Activated naive CD4-positive, alpha-beta T cell treated with anti-CD3 and anti-CD28 coated beads for 36 hours (primary cell): ENCODE data around the gene APOL2. TPM values are rescaled to one million over a fixed set of nuclear protein-coding genes. Genes with fewer than 3 reads are reported as not detected.
"Not testable (repeated sequence)": the region's sequence is repeated elsewhere in the genome, so short reads cannot be mapped to it uniquely, and the experiment has no call there.

ENCODE experiments used
- CTCF ChIA-PET: fragments of 350-600 bp; sonication (Branson Sonifier 250); formaldehyde crosslinking; loops from one replicate; lab custom pipeline; 2021; ENCODE audit warnings: antibody characterized with exemption; lab: Charles Lee
- DNase-seq: peaks from one replicate; pipeline ENCODE4 v3.0.0-alpha.2; 2020
- H3K27ac Mint-ChIP-seq: one replicate; pipeline ENCODE4 v1.8.0; 2021; ENCODE audit warnings: mild to moderate bottlenecking, mixed read lengths
- H3K27me3 Mint-ChIP-seq: one replicate; pipeline ENCODE4 v1.8.0; 2021; ENCODE audit warnings: low read depth, mixed read lengths
- H3K36me3 Mint-ChIP-seq: one replicate; pipeline ENCODE4 v1.8.0; 2021; ENCODE audit warnings: low read depth, mixed read lengths
- H3K4me1 Mint-ChIP-seq: one replicate; pipeline ENCODE4 v1.8.0; 2021; ENCODE audit warnings: low read depth, mixed read lengths
- H3K4me3 Mint-ChIP-seq: one replicate; pipeline ENCODE4 v1.8.0; 2021; ENCODE audit warnings: mild to moderate bottlenecking, moderate library complexity, mixed read lengths
- H3K9me3 Mint-ChIP-seq: one replicate; pipeline ENCODE4 v1.8.0; 2021; ENCODE audit warnings: mixed read lengths
- intact Hi-C: fragments of 100-400 bp; cut with micrococcal nuclease; formaldehyde crosslinking; loops from one replicate; pipeline ENCODE4 v1.15.1; 2023
- total RNA-seq, 2 experiments: library from RNA; stranded (reverse); gene quantifications; one replicate each; pipeline ENCODE4 v1.2.3, GENCODE V29; 2021

Gene APOL2
- total RNA-seq, 2 experiments from 2014 or later: 53.8 to 55.0 TPM

DNA sequence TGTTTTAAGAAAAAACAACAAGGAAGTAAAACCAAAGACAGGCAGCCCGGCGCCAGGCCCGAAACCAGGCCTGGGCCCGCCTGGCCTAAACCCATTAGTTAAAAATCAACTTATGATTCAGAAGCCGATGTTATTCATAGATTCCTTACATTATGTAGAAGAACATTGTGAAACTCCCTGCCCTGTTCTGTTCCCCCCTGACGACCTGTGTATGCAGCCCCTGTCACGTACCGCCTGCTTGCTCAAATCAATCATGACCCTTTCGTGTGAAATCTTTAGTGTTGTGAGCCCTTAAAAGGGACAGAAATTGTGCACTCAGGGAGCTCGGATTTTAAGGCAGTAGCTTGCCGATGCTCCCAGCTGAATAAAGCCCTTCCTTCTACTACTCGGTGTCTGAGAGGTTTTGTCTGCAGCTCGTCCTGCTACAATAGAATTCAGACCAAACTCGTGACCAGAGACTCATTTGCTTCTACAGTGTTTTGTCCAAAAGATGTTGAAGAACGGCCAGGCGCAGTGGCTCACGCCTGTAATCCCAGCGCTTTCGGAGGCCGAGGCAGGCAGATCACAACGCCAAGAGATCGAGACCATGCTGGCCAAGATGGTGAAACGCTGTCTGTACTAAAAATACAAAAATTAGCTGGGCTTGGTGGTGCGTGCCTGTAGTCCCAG lies 11.1 kb upstream of the APOL2 start:
- H3K27me3 Mint-ChIP-seq, DNase-seq, H3K27ac Mint-ChIP-seq, H3K9me3 Mint-ChIP-seq, intact Hi-C loops, H3K36me3 Mint-ChIP-seq, H3K4me3 Mint-ChIP-seq: not testable (repeated sequence)
- peaks cover 32% of the 10 kb centered on the region for H3K4me1 Mint-ChIP-seq
- CTCF ChIA-PET: interaction anchor here (3.3 kb wide), 1 partner anchor 11 kb away, joined by 16 read pairs; the partner anchor contains the start of gene APOL2

DNA sequence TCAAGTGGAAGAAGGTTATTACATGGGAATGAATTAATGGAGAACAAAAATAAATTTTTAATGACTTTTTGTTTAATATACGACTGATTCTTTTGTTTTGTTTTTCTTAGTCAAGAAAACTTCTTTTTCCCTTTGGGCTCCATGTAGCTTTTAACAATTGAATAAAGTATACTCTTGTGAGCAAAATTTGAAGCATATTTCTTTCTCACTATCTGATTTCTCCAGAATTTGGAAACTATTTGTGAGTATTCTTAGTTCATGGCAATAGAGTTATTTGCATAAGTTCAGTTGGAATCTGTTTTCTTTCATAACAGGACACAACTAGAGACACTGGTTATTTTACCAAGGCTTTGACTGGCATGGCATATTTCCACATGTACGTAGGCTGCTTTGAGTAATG lies 9.8 kb upstream of the APOL2 start:
- H3K4me3 Mint-ChIP-seq: no peak overlapping the region
- H3K9me3 Mint-ChIP-seq: peaks cover 9% of the 10 kb centered on the region
- CTCF ChIA-PET: interaction anchor here (0.6 to 3.3 kb wide), 2 partner anchors 9 to 280 kb away, joined by 3 to 16 read pairs; partner anchors contain the start of gene APOL2
- intact Hi-C loops: no loop called here
- no peak overlapping the region for H3K27ac Mint-ChIP-seq
- no peaks in the 10 kb centered on the region for H3K27me3 Mint-ChIP-seq
- peaks cover 19% of the 10 kb centered on the region for H3K4me1 Mint-ChIP-seq
- no peak for DNase-seq
- peaks cover 3% of the 10 kb centered on the region for H3K36me3 Mint-ChIP-seq

GRCh38 chr22:36247955-36248354 lies 8.6 kb upstream of the APOL2 start:
- Mint-ChIP-seq H3K36me3 (no peaks in the 10 kb centered on the region), H3K27ac (no peak overlapping the region), H3K4me1 (peaks cover 9% of the 10 kb centered on the region), H3K9me3 (peaks cover 9% of the 10 kb centered on the region), H3K27me3 (no peaks in the 10 kb centered on the region), H3K4me3 (no peak overlapping the region)
- no peak for DNase-seq
- CTCF ChIA-PET: interaction anchor here (3.3 kb wide), 1 partner anchor 8 kb away, joined by 16 read pairs; the partner anchor contains the start of gene APOL2
- intact Hi-C loops: no loop called here

GRCh38 chr22:36246718-36247117 lies 7.4 kb upstream of the APOL2 start:
- H3K27ac Mint-ChIP-seq: no peak overlapping the region
- H3K36me3 Mint-ChIP-seq: no peaks in the 10 kb centered on the region
- no peak overlapping the region for H3K4me3 Mint-ChIP-seq
- peaks cover 15% of the 10 kb centered on the region for H3K9me3 Mint-ChIP-seq
- no peaks in the 10 kb centered on the region for H3K27me3 Mint-ChIP-seq
- intact Hi-C loops: no loop called here
- DNase-seq: no peak
- H3K4me1 Mint-ChIP-seq: peaks cover 4% of the 10 kb centered on the region
- CTCF ChIA-PET: no interaction called here

- DNase-seq: no peak
- Mint-ChIP-seq H3K27ac (no peak overlapping the region), H3K9me3 (peaks cover 15% of the 10 kb centered on the region), H3K36me3 (no peaks in the 10 kb centered on the region), H3K4me1 (no peaks in the 10 kb centered on the region), H3K4me3 (no peak overlapping the region), H3K27me3 (no peaks in the 10 kb centered on the region)
- intact Hi-C loops: no loop called here
- CTCF ChIA-PET: no interaction called here
These were observed 6.6 kb upstream of the APOL2 start for GRCh38 chr22:36245805-36246356.

- no peaks in the 10 kb centered on the region for H3K36me3 Mint-ChIP-seq
- H3K27ac Mint-ChIP-seq: no peak overlapping the region
- intact Hi-C loops: no loop called here
These were observed 5.4 kb upstream of the APOL2 start for GRCh38 chr22:36244522-36245391.

DNA sequence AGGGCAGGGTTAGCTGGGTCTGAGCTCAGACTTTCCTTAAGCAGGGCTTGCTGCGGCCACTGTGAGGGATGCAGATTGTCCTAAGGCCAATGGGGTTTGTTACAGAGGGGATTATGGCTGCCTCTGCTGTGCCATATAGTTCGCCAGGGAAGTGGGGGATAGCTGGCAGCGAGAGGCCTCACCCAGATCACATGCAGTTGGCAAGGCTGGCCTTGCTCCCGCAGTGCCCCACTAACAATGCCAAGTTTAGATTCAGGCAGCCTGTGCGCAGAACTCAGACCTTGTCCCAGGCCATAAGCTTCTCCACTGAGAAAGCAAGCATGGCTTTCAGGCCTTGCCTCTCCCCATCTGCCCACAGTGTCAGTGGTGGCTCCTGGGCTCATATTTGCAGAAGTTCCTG lies 4.7 kb upstream of the APOL2 start:
- H3K27ac Mint-ChIP-seq: no peak overlapping the region
- intact Hi-C loops: no loop called here
- H3K4me3 Mint-ChIP-seq: no peak overlapping the region
- CTCF ChIA-PET: interaction anchor here (0.7 to 2.5 kb wide), 4 partner anchors 9 to 227 kb away, joined by 3 to 8 read pairs (median 4); partner anchors contain the start of gene APOL1
- H3K36me3 Mint-ChIP-seq: peaks cover 3% of the 10 kb centered on the region
- peaks cover 11% of the 10 kb centered on the region for H3K9me3 Mint-ChIP-seq
- H3K4me1 Mint-ChIP-seq: peaks cover 6% of the 10 kb centered on the region
- no peaks in the 10 kb centered on the region for H3K27me3 Mint-ChIP-seq
- no peak for DNase-seq

More at GRCh38 chr22:36244522-36245391, 5.4 kb upstream of the APOL2 start:
- H3K4me1 Mint-ChIP-seq: peaks cover 3% of the 10 kb centered on the region
- no peaks in the 10 kb centered on the region for H3K27me3 Mint-ChIP-seq
- peaks cover 13% of the 10 kb centered on the region for H3K9me3 Mint-ChIP-seq
- no peak overlapping the region for H3K4me3 Mint-ChIP-seq
- CTCF ChIA-PET: interaction anchor here (0.7 to 1.6 kb wide), 3 partner anchors 31 to 226 kb away, joined by 3 to 4 read pairs (median 4); no protein-coding TSS in a partner anchor
- DNase-seq: no peak

- intact Hi-C loops: loop anchor here (1.0 to 5.0 kb wide), 6 partner anchors 14 to 243 kb away; partner anchors contain the start of genes APOL1 and TXN2
- DNase-seq: no peak
- peaks cover 6% of the 10 kb centered on the region for H3K9me3 Mint-ChIP-seq
- H3K4me3 Mint-ChIP-seq: peak overlapping the region; percentile 98
- peaks cover 36% of the 10 kb centered on the region for H3K36me3 Mint-ChIP-seq
- H3K4me1 Mint-ChIP-seq: peaks cover 48% of the 10 kb centered on the region
- CTCF ChIA-PET: interaction anchor here (0.6 to 2.9 kb wide), 13 partner anchors 11 to 243 kb away, joined by 3 to 33 read pairs (median 5); partner anchors contain the start of genes APOL1 and TXN2
- no peaks in the 10 kb centered on the region for H3K27me3 Mint-ChIP-seq
- H3K27ac Mint-ChIP-seq: peak overlapping the region; percentile 99
These were observed 252 bp downstream of the APOL2 start for GRCh38 chr22:36239150-36239400.

GRCh38 chr22:36238373-36239149 lies 766 bp downstream of the APOL2 start:
- no peaks in the 10 kb centered on the region for H3K27me3 Mint-ChIP-seq
- CTCF ChIA-PET: interaction anchor here (0.6 to 2.9 kb wide), 17 partner anchors 11 to 243 kb away, joined by 3 to 33 read pairs (median 4); partner anchors contain the start of genes APOL1 and TXN2
- peaks cover 6% of the 10 kb centered on the region for H3K9me3 Mint-ChIP-seq
- peaks cover 40% of the 10 kb centered on the region for H3K36me3 Mint-ChIP-seq
- intact Hi-C loops: loop anchor here (1.0 to 5.0 kb wide), 6 partner anchors 15 to 244 kb away; partner anchors contain the start of genes APOL1 and TXN2
- peak overlapping the region; percentile 99 for H3K27ac Mint-ChIP-seq
- peaks cover 52% of the 10 kb centered on the region for H3K4me1 Mint-ChIP-seq
- DNase-seq: peak; percentile 38
- peak overlapping the region; percentile 98 for H3K4me3 Mint-ChIP-seq

DNA sequence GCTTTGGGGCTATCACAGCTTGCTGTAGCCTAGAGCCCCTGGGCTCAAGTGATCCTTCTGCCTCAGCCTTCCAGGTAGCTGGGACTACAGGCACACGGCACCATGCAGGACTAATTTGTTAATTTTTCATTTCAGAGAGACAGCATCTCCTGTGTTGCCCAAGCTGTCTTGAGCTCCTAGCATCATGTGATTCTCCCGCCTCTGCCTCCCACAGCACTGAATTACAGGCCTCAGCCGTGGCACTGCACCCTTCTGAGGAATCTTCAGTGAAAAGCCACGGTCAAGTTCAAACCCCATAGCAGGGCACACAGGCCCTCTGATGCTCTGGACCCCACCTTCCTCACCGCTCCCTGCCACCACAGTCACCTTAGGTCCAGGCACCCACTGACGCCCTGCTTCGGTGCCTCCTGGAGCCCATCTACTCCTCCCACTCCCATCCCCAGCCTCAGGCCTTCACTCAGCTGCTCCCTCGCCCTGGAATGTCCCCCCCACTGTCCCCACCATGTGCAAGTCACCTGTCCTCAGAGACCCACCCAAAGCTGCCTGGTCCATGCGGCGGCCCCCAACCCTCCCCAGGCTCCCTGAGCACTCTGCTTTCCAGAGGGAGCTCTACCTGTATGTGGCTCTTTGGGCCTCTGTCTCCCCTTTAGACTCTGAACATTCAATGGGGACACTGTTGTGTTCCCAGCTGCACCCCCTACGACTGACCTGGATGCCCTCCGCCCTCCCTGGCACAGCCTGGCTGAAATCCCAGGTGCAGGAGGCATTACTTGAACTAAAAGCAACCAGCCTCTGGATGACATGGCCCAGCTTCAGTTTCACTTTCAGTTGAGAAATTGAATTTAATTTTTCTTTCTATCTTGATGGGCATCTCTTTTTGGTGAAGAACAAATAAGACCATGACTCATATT lies 1.6 kb downstream of the APOL2 start:
- H3K36me3 Mint-ChIP-seq: peaks cover 46% of the 10 kb centered on the region
- intact Hi-C loops: loop anchor here (2.0 to 5.0 kb wide), 5 partner anchors 39 to 245 kb away; partner anchors contain the start of gene TXN2
- H3K4me3 Mint-ChIP-seq: peak overlapping the region; percentile 98
- peak; percentile 32 for DNase-seq
- H3K4me1 Mint-ChIP-seq: peaks cover 52% of the 10 kb centered on the region
- CTCF ChIA-PET: interaction anchor here (0.6 to 2.9 kb wide), 8 partner anchors 16 to 211 kb away, joined by 3 to 33 read pairs (median 4); partner anchors contain the start of gene APOL1
- H3K9me3 Mint-ChIP-seq: peaks cover 5% of the 10 kb centered on the region
- H3K27ac Mint-ChIP-seq: peak overlapping the region; percentile 99
- H3K27me3 Mint-ChIP-seq: no peaks in the 10 kb centered on the region
